ENCODE measurements around the gene ENOX2. TPM values are rescaled to one million over a fixed set of nuclear protein-coding genes. Genes with fewer than 3 reads are reported as not detected.

ENOX2 gene
- total and polyA plus RNA-seq, 7 donors, result 4.7 to 13.4 (median 10.5) TPM

DNA sequence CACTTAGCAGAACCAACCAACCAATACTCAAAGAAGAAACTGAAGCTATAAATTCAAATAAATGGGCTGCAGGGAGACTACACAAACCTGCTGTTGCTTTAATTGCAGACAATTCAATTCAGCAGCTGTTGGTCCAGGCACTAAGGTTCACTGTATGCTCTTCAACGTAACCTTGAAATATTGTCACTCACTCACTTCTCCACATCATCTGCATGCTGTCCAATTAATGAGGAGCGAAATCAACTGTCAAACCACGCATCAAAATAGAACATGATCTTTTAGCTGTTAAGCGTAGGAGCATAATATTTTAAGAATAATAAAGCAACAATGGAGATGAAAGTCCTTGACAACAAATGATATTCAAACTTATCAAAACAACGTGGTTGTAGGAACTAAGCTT, 17.0 kb downstream of the ENOX2 start:
- Histone ChIP-seq H3K9me3 (no peaks in the 10 kb centered on the region), H3K27me3 (ENCODE audit: insufficient read depth in 3 of 3, low read length in 2 of 3) (no peaks in the 10 kb centered on the region), H3K36me3 (ENCODE audit: insufficient read depth in 1 of 2, low read depth in 1 of 2) (no peaks in the 10 kb centered on the region), H3K4me1 (no peaks in the 10 kb centered on the region), H3K4me3 (no peak overlapping the region), H3K27ac (no peak overlapping the region)
- DNase-seq, result no peak
- 23 to 37% (median 35%) methylated on average over 5 of the region's 5 CpGs for WGBS, 3 donors
- intact Hi-C loops (cut with DNase I), result loop anchor here in 1 of 2 donors (10.0 kb wide), 1 partner anchor 181 kb away; no protein-coding TSS in a partner anchor
- TF ChIP-seq, protein P1, sequence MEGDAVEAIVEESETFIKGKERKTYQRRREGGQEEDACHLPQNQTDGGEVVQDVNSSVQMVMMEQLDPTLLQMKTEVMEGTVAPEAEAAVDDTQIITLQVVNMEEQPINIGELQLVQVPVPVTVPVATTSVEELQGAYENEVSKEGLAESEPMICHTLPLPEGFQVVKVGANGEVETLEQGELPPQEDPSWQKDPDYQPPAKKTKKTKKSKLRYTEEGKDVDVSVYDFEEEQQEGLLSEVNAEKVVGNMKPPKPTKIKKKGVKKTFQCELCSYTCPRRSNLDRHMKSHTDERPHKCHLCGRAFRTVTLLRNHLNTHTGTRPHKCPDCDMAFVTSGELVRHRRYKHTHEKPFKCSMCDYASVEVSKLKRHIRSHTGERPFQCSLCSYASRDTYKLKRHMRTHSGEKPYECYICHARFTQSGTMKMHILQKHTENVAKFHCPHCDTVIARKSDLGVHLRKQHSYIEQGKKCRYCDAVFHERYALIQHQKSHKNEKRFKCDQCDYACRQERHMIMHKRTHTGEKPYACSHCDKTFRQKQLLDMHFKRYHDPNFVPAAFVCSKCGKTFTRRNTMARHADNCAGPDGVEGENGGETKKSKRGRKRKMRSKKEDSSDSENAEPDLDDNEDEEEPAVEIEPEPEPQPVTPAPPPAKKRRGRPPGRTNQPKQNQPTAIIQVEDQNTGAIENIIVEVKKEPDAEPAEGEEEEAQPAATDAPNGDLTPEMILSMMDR (IDR thresholded peaks at IDR 0.05), result no peak
- ATAC-seq, result no peak

DNA sequence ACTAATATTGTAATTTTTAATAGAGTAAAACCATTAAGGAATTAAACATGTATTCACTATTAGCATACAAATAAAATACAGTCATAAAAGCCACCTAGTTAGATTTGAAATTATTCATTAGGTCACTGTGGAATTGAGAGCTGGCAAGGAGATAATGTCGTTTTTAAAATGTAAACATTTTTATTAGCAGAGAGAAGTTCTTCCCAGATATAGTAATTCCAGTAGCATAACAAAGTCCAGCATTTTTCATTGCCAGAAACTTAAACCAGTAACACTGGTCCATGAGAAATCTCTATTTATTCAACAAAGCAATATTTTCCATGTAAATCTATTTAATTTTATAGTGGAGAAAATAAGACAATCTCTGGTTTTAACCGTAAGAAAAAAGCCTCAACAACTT, 17.5 kb downstream of the ENOX2 start:
- Histone ChIP-seq H3K27me3 (ENCODE audit: insufficient read depth in 3 of 3, low read length in 2 of 3) (no peaks in the 10 kb centered on the region), H3K36me3 (ENCODE audit: insufficient read depth in 1 of 2, low read depth in 1 of 2) (no peaks in the 10 kb centered on the region), H3K4me3 (no peak overlapping the region), H3K9me3 (no peaks in the 10 kb centered on the region), H3K4me1 (no peaks in the 10 kb centered on the region), H3K27ac (no peak overlapping the region)
- no peak for ATAC-seq
- intact Hi-C loops (cut with DNase I), result loop anchor here in 1 of 2 donors (10.0 kb wide), 1 partner anchor 181 kb away; no protein-coding TSS in a partner anchor
- TF ChIP-seq, protein P1 (IDR thresholded peaks at IDR 0.05), result no peak
- no peak for DNase-seq
- WGBS, 3 donors, result 43 to 57% (median 54%) methylated on average over 2 of the region's 2 CpGs

DNA sequence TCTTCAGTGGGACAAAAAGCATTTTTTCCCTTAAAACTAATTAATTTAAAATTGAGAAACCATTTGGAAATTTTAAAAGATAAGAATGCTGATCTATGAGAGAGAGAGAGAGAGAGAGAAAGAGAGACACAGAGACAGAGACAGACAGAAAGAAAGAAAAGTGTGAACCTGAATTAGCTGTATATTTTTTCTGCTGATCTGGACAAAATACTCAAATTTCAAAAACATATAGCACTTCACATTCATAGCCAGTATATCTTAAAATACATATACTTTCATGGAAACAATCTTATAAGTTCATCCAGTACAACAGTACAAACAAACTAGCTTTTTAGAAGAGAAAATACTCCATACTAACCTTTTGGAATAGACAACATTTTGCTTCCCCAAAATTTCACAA, 18.4 kb downstream of the ENOX2 start:
- TF ChIP-seq, protein P1 (IDR thresholded peaks at IDR 0.05), result no peak
- Histone ChIP-seq H3K27ac (no peak overlapping the region), H3K4me3 (no peak overlapping the region), H3K4me1 (peaks cover 4% of the 10 kb centered on the region), H3K9me3 (no peaks in the 10 kb centered on the region), H3K36me3 (ENCODE audit: insufficient read depth in 1 of 2, low read depth in 1 of 2) (no peaks in the 10 kb centered on the region), H3K27me3 (ENCODE audit: insufficient read depth in 3 of 3, low read length in 2 of 3) (no peaks in the 10 kb centered on the region)
- no peak for ATAC-seq
- no peak for DNase-seq
- intact Hi-C loops (cut with DNase I), result loop anchor here in 1 of 2 donors (10.0 kb wide), 1 partner anchor 180 kb away; no protein-coding TSS in a partner anchor

DNA sequence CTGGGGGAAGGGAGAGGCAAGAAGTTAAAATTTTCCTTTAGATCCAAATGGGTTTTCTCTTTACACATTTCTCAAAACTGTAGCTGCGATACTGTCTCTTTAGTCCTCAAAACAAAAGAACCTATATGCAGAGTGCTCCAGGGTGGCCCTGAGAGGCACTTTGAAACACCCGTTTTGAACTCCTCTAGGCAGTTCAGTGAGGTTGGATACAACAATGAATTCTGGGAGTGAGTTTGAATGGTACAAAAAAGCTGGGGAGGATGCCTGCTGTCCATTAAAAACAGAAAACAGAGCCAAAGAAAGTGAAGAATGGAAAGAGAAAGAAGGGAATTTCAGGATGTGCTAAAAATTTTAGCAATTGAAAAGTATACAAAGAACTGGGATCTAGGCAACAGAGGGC, 23.1 kb downstream of the ENOX2 start:
- Histone ChIP-seq H3K36me3 (ENCODE audit: insufficient read depth in 1 of 2, low read depth in 1 of 2) (no peaks in the 10 kb centered on the region), H3K27me3 (ENCODE audit: insufficient read depth in 3 of 3, low read length in 2 of 3) (no peaks in the 10 kb centered on the region), H3K4me1 (peaks cover 5% of the 10 kb centered on the region), H3K27ac (no peak overlapping the region), H3K4me3 (no peak overlapping the region), H3K9me3 (no peaks in the 10 kb centered on the region)
- 70 to 89% (median 87%) methylated on average over 2 of the region's 2 CpGs for WGBS, 3 donors
- intact Hi-C loops (cut with DNase I), result loop anchor here in 1 of 2 donors (10.0 kb wide), 1 partner anchor 175 kb away; no protein-coding TSS in a partner anchor
- TF ChIP-seq, protein P1 (IDR thresholded peaks at IDR 0.05), result no peak
- no peak for ATAC-seq
- DNase-seq, result no peak

Measured in psoas muscle (tissue), 8 donors.